Measurements from ENCODE around the gene PXDN. TPM values are rescaled to one million over a fixed set of nuclear protein-coding genes. Genes with fewer than 3 reads are reported as not detected.
"Not testable (repeated sequence)": the region's sequence is repeated elsewhere in the genome, so short reads cannot be mapped to it uniquely, and the experiment has no call there.

The PXDN gene
- total RNA-seq, 2 donors from 2014 or later: 29.5 to 40.8 TPM

DNA sequence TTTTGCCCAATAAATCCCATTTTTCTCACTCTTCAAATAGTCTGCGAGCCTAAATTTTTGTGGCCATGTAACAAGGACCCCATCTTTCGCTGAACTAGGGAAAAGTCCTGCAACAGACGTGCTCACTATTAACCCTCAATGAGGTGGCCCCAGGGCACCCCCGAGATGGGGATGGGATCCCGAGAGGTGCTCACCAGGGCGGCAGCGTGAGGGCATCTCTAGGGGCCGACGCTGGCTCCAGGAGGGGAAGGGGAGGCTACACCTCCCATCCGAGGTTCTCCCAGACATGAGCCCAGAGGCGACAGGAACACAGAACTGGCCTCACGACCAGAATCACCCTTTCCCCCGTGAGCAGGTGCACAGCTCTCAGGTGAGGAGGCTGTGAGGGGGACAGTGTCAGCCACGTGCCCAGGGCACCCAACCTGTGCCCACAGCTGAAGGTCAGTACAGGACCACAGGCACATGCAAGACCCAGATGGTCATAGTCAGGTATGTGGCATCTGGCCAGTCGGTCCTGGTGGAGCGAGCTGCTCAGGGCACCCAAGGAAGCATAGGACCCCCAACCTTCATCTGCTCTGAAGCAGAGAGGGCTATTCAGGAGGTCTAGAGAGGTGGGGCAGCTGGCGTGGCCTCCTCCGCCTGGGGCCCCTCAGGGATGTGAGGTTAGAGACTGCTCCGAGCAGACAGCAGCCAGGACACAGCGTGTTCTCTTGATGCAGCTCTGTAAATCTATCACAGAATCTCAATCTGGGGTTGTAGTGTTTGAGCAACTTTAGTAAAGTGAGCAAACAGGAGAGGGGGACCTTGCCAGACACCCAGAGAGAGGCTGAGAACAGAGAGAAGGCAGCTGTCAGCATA, 62.8 kb downstream of the PXDN start:
- Histone ChIP-seq H3K27me3 (replicated peaks; ENCODE audit: insufficient read depth) (no peaks in the 10 kb centered on the region), H3K9me3 (no peaks in the 10 kb centered on the region), H3K4me1 (replicated peaks) (peaks cover 5% of the 10 kb centered on the region), H3K27ac (peak overlapping the region; percentile 60 to 70), H3K36me3 (peaks cover 0 to 2% of the 10 kb centered on the region in 2 donors), H3K4me3 (no peak overlapping the region)
- peak; percentile 67 for TF ChIP-seq POLR2AphosphoS5 (IDR thresholded peaks at IDR 0.05)
- no peak for TF ChIP-seq POLR2A (IDR thresholded peaks at IDR 0.05)
- TF ChIP-seq, protein P1, sequence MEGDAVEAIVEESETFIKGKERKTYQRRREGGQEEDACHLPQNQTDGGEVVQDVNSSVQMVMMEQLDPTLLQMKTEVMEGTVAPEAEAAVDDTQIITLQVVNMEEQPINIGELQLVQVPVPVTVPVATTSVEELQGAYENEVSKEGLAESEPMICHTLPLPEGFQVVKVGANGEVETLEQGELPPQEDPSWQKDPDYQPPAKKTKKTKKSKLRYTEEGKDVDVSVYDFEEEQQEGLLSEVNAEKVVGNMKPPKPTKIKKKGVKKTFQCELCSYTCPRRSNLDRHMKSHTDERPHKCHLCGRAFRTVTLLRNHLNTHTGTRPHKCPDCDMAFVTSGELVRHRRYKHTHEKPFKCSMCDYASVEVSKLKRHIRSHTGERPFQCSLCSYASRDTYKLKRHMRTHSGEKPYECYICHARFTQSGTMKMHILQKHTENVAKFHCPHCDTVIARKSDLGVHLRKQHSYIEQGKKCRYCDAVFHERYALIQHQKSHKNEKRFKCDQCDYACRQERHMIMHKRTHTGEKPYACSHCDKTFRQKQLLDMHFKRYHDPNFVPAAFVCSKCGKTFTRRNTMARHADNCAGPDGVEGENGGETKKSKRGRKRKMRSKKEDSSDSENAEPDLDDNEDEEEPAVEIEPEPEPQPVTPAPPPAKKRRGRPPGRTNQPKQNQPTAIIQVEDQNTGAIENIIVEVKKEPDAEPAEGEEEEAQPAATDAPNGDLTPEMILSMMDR (IDR thresholded peaks at IDR 0.05): no peak
- WGBS: 77% methylated on average over 20 of the region's 20 CpGs
- intact Hi-C loops (cut with DNase I): loop anchor here (2.0 kb wide), 1 partner anchor 135 kb away; no protein-coding TSS in a partner anchor
- DNase-seq (ENCODE audit: low spot score): peak; percentile 46

DNA sequence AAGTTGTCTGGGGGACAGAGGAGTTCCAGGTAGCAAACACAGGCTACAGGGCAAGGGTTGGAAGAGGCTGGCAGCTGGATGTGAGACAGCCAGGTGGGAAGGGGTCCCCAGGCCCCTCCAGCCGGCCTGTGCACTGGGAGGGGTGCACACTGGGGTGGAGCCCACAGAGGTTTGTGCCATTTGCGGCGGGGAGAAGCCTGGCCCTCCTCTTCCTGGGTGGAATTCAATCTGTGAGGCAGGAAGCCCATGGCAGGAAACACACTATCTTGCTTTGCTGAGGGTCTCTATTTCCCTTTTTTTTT, 63.3 kb downstream of the PXDN start:
- no peak for TF ChIP-seq POLR2A (IDR thresholded peaks at IDR 0.05)
- TF ChIP-seq, protein P1 (IDR thresholded peaks at IDR 0.05): no peak
- TF ChIP-seq POLR2AphosphoS5 (IDR thresholded peaks at IDR 0.05): no peak

DNA sequence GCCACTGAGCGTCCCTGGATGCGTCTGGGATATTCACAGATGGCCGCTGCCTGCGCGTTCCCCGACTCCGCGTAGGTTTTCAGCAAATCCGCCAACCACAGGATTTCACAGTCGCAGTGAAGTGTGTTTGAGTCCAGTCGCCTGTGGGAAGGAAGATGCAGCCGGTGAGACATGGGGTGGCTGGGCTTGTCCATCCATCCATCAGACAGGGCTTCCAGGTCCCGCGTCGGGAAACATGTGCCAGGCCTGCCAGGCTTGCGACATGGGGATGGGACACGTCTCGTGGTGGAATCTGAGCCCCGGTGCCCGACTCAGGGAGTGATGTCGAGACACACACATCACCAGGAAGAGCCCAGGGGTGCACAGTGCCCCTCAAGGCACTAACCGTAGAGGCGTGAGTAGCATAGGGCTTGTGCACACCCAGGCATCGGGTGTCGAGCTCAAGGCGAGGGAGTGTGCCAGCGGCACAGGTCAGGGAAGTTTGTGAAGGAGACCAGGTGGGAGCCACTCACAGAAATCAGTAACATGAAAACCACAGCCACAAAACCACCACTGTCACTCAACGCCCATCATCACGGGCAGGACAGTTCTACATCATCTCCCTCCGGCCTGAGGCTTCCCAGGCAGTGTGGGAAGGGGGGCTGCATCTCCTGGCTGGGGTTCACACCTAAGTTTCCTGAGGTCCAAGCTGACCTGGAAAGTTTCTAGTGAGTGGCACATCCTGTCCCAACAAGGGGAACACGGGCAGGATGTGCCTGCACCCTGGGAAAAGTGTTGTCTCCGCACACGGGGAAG, 63.9 kb downstream of the PXDN start:
- Histone ChIP-seq H3K4me3 (no peak overlapping the region), H3K9me3 (no peaks in the 10 kb centered on the region), H3K36me3 (peaks cover 0 to 2% of the 10 kb centered on the region in 2 donors), H3K4me1 (replicated peaks) (peaks cover 5% of the 10 kb centered on the region), H3K27ac (peak overlapping the region in 1 of 2 donors; percentile 70), H3K27me3 (replicated peaks; ENCODE audit: insufficient read depth) (no peaks in the 10 kb centered on the region)
- intact Hi-C loops (cut with DNase I): no loop called here
- TF ChIP-seq, protein P1 (IDR thresholded peaks at IDR 0.05): no peak
- TF ChIP-seq POLR2AphosphoS5 (IDR thresholded peaks at IDR 0.05) (no peak), POLR2A (IDR thresholded peaks at IDR 0.05) (no peak)
- DNase-seq (ENCODE audit: low spot score): no peak
- 92% methylated on average over 33 of the region's 33 CpGs for WGBS

More for the DNA sequence above, 63.3 kb downstream of the PXDN start:
- Histone ChIP-seq H3K4me3 (no peak overlapping the region), H3K27me3 (replicated peaks; ENCODE audit: insufficient read depth) (no peaks in the 10 kb centered on the region), H3K36me3 (peaks cover 0 to 2% of the 10 kb centered on the region in 2 donors), H3K27ac (peak overlapping the region in 1 of 2 donors; percentile 70), H3K4me1 (replicated peaks) (peaks cover 5% of the 10 kb centered on the region), H3K9me3 (no peaks in the 10 kb centered on the region)
- DNase-seq (ENCODE audit: low spot score): no peak
- WGBS: 67% methylated on average over 3 of the region's 3 CpGs
- intact Hi-C loops (cut with DNase I): no loop called here

DNA sequence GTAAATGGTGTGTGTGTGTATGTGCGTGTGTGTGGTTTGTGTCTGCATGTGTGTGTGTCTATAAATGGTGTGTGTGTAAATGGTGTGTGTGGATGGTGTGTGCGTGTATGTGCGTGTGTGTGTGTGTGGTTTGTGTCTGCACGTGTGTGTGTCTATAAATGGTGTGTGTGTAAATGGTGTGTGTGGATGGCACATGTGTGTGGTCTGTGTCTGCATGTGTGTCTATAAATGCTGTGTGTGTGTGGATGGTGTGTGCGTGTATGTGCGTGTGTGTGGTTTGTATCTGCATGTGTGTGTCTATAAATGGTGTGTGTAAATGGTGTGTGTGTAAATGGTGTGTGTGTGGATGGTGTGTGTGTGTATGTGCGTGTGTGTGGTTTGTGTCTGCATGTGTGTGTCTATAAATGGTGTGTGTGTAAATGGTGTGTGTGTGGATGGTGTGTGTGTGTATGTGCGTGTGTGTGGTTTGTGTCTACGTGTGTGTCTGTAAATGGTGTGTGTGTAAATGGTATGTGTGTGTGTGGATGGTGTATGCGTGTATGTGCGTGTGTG, 64.8 kb downstream of the PXDN start:
- H3K4me1 ChIP-seq (replicated peaks); H3K9me3 ChIP-seq; H3K27me3 ChIP-seq (replicated peaks; ENCODE audit: insufficient read depth); intact Hi-C loops (cut with DNase I); H3K27ac ChIP-seq; H3K4me3 ChIP-seq; H3K36me3 ChIP-seq; DNase-seq (ENCODE audit: low spot score): not testable (repeated sequence)
- 82% methylated on average over 11 of the region's 11 CpGs for WGBS

DNA sequence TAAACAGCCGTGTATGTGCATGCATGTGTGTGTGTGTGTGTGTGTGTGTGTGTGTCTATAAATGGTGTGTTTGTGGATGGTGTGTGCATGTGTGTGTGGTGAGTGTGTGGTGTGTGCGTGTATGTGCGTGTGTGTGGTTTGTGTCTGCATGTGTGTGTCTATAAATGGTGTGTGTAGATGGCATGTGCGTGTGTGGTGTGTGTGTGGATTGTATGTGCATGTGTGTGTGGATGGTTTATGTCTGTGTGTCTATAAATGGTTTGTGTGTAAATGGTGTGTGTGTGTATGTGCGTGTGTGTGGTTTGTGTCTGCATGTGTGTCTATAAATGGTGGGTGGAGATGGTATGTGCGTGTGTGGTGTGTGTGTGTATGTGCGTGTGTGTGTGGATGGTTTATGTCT, 65.2 kb downstream of the PXDN start:
- H3K27me3 ChIP-seq (replicated peaks; ENCODE audit: insufficient read depth); H3K4me1 ChIP-seq (replicated peaks); H3K27ac ChIP-seq; intact Hi-C loops (cut with DNase I); H3K36me3 ChIP-seq; H3K4me3 ChIP-seq; DNase-seq (ENCODE audit: low spot score); H3K9me3 ChIP-seq: not testable (repeated sequence)
- 82% methylated on average over 7 of the region's 7 CpGs for WGBS
